Femur (tissue), 1 donor: ENCODE data around the gene NDUFA13.
A peak's percentile ranks its signal among the peaks of the same experiment; 100 is the strongest.
"Not testable (repeated sequence)": the region's sequence is repeated elsewhere in the genome, so short reads cannot be mapped to it uniquely, and the experiment has no call there.

Experiments
- DNase-seq: peaks from one replicate; pipeline ENCODE4 v3.0.0-alpha.2; 2017

Gene NDUFA13

DNA sequence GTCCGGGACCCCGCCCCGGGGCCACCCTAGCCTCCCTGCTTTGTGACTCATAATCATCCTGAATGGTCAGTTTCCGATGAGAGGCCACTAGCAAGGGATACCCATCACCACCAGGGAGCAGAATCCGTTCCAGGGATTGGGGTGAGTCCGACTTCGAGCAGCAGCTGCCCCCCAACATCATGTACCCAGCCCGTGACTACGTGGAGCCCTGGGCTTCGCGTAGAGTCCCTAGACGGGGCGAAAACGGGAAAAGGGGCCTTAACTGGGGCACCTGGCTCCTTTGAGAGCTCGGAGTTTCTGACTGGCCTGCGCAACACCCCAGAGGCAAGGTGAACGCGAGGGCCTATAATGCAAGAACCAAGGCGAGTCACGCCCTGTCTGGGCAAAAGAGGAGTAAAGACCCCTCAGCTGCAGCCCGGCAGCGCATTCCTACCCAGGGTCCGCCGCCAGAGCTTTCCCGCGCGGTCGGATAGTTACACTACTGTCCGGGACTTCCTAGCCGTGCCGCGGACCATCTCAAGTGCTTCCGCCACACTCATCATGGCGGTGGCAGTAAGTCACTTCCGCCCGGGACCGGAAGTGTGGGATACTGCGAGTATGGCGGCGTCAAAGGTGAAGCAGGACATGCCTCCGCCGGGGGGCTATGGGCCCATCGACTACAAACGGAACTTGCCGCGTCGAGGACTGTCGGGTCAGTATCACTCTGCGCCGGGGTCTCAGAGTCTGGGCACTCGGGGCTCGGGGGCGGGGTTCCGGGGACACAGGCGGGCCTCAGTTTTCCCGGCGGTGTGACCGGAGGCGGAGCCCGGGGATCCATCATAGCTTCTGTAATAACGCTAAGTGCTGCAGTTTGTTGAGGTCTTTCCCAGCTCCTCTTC, at the start of gene NDUFA13:
Gene NDUFA13 (plus strand): TSS at position 584 of the 878 bp plus-strand sequence. CDS start 14 bp downstream, at position 598.
- peak; percentile 97 for DNase-seq

DNA sequence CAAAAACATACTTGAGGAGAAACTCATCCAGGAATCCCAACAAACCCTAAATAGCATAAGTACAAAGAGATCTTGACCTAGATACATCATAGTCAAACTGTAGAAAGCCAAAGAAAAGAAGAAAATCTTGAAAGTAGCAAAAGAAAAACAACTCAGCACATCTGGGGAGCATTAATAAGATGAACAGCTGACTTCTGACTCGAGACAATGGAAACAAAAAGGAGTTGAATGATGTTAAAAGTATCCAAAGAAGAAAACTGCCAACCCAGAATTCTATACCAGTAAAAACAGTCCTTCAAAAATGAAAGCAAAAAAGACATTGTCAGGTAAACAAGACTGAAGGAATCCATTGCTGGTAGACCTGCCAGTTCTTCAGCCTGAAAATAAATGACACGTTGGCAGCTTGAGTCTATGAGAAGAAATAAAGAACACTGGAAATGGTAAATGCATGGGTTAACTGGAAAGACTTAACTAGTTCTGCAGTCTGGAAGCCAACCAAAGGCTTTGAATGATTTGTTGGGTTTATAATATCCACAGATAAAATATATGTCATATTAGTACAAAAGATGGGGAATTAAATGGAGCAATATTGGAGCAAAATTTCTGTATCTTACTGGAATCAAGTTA, 47.5 kb upstream of the NDUFA13 start:
- DNase-seq, result no peak

DNA sequence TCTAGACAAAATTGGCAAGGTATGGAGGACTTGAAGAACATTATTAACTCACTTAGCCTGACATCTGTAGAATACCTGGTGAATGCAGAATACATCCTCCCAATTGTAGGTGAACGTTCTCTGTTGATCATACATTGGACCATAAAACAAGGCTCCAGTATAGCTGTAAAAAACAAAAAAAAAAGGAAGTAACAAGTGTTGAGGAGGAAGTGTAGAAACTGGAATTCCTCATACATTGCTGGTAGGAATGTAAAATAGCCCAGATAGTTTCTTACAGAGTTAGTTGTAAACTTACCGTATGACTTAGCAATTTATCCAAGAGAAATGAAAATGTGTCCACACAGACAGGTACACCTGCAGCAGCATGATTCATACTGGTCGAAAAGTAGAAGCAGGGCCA, 45.4 kb upstream of the NDUFA13 start:
- DNase-seq, result no peak

DNA sequence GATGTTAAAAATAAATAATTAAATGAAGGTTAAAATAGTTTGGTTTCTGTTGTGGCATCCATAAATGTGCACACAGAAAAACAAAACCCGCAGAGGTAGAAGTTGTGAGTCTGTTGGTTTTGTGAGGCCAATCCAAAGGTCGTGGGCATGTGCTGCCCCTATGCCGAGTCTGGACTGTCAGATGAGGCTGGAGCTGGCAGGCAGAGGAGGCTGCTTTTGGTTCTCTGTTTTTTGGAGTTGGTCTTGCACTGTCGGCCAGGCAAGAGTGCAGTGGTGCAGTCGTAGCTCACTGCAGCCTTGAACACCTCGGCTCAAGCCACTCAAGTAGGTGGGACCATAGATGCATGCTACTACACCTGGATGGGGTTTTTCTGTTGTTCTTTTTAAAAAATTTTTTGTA, 44.3 kb upstream of the NDUFA13 start:
- DNase-seq, result no peak

DNA sequence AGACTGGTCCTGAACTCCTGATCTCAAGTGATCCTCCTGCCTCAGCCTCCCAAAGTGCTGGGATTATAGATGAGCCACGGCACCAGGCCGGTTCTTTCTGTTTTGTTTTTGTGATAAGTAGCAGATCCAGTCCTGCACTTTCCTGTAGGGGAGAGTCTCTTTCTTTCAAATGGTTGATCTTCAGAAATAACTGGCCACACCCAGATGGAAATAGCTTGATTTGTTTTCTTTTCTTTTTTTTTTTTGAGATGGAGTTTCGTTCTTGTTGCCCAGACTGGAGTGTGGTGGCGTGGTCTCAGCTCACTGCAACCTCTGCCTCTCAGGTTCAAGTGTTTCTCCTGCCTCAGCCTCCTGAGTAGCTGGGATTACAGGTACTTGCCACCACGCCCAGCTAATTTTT, 43.9 kb upstream of the NDUFA13 start:
- DNase-seq, result not testable (repeated sequence)

DNA sequence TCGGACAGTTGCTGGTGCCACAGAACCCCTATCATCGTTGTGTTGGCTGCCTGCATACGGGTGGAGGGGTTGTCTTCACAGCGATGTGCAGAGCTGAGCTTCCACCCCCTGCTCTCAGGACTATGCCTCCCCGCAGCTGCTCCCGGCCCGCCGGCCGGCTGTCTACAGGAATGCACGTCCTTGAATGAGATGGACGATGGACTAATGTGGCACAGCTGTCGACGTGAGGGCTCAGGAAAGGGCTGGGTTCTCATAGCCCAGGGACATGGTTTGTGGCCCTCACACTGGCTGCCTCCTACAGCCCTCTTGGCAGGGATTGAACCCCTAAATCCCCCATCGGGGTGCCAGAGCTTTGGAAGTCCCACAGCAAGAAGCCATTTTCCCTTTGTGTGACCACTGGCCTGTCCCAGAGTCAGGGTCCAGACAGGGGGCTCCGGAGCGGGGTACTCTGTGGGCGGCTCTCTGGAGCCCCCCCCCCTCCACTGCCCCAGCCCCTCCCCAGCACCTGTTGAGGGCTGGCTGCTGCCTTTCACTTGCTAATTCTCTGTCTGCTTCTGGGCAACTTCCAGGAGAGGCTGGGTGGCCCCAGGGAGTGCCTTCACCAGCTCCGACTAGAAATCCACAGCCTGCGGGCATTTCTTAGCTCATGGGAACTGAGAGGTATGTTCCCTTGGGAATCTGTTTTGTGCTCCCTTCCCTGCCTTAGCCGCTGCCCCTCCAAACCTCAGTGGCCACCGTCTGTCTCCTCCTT, 40.8 kb upstream of the NDUFA13 start:
- peak; percentile 85 for DNase-seq

DNA sequence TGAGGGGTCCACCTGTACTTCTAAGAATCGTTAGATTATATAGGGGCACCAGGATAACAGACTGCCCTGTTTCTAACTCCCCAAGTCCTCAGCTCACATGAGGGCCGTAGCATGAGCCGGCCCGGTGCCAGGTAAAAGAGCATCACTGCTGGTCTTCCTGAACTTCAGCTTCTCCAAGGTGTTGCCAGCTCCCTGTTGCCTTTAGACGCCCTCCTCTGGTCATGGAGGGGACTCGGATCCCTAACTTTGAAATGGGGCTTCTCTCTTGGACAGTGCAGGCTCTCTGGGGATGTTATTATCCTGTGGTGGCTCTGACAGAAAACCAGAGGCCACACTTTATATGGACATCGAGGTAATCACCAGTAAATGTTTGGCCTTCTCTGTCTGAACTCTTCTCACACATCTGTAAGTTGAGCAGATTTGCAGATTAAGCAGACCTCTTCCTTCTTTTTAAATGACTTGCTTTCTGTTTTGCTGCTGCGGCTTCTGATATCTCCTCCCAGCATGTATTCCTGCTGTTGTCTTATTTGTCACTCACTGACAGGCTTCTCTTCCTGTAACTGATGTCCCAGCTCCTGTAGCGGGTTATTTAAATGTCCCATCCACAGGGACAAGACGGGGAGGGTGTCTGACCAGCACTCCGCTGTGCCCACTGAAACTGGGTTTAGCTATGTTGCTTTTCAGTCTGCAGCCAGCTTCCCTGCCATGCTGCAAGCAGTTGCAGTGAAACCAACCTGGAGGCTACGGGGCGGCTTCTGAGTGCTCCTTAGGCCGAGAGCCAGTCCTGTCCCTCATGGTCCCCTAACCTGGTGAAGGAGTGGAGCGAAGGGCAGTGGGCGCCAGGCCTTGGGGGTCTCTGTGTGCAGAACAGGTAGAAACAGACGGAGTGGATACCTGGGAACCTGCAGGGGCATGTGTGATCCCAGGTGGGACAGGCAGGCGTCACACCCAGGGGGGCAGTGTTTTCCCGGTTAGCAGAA, 39.9 kb upstream of the NDUFA13 start:
- DNase-seq, result no peak

DNA sequence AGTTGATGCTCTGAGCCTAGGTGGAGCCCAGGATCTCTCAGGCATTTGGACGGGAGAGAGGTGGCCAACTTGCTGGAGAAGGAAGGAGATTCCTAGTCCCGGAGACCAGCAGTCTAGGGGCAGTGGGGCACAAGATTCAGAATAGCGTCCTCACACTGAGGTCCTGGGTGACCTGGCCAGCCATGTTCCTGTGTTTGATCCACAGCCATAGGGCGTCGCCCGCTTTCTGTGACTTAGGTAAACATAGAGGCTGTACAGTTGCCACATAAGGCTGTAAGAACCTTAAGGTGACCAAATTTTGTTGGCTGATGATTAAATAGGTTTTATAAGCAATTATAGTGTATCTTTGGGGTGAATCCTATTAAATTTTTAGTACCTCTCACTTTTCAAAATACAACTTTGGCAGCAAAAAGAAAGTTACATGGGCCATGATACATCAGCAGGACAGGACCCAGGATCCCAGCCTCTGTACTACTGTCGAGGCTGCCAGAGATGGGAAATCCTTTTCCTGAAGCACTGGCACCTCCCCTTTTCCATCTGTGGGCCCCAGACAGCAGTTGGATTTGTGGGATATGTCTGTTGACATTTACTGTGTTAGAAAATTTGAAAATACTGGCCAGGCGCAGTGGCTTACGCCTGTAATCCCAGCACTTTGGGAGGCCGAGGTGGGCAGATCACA, 38.2 kb upstream of the NDUFA13 start:
- DNase-seq, result no peak

DNA sequence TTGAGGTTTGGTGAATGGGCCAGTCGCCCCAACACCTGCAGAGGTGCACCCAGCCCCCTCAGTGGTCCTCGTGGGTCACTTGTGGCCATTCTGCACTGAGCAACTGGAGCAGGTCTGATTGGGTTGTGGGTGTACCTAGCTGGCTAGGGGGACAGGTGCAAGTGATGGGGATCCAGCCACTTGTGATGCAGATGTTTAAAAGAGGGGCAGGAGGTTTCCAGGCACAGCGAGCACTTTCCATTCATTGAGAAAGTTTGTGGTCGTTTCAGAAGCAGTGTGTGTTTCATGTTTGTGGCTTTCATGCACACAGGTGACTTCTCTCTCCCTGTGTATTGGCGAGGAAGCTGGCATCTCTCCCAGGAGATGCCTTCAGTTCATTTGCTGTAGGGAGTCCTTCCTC, 35.3 kb upstream of the NDUFA13 start:
- no peak for DNase-seq

DNA sequence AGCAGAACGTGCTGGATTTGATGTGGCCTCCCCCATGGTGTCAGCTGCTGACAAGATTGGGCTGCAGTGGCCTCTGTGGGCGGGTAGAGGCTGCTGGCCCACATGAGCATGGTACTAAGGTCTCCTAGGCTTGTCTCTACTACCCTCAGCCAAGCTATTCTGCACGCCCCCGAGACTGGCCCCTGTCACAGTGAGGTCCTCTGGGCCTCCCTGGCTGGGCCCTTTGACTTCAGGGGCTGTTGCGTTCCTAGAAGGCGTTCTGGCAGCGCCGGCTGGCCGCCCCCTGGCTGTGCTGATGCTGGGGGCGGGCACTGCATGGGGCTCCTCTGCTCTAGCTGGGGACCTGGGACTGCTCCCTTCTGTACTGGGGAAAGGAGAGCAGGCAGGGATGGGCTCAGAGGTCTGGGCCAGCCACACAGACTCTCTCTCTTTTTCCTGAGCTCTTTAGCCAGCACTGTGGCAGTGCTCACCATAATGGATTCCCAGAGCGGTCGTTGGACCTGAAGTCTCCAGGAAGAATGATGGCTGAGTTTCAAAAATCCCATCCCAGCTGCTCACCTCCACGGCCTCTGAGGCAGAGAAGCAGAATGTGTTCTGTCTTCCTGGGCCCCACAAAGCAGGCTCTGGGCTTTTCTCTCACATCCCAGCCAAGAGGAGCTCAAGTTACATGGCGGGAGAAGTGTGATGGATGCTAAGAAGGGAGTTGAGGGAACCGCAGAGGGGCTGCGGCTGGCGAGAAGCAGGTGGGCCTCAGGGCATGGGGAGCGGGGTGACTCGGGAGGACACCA, 33.0 kb upstream of the NDUFA13 start:
- DNase-seq, result peak; percentile 75

DNA sequence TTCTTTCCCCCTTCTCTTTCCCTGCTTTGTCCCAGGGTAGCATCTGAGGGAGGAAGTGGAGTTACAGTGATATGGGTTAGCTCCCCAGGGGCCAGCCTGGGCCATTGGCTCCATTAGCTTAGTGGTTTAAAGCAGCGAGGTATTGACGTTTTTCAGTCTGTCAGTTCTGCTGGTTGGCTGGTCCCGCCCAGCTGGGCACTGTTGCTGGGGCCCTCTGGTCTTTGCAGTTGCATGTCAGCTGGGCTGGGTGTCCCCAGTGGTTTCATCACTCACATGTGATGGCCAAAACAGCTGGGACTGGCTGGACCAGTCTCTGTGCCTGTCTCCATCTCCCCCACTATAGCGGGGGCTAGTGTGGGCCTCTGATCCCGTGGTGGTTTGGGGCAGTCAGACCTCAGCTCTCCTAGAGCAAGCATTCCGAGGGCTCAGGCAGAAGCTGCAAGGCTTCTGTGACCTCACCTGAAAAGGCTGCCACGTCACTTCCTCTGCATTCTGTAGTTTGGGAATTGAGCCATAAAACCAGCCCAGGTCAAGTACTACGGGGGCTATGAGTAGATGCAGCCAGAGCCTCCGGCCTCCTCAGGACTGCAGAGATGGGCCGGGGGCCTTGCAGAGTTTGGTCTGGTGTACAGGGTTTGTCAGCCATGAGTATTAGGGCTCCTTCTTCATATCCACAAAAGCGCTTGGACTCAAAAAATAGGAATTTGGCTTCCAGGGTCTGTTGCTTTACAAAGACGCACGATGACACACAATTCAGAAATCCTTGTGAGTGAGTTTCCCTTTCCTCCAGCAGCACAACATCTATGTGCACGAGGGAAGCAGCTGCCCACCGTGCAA, 30.6 kb upstream of the NDUFA13 start:
- no peak for DNase-seq

DNA sequence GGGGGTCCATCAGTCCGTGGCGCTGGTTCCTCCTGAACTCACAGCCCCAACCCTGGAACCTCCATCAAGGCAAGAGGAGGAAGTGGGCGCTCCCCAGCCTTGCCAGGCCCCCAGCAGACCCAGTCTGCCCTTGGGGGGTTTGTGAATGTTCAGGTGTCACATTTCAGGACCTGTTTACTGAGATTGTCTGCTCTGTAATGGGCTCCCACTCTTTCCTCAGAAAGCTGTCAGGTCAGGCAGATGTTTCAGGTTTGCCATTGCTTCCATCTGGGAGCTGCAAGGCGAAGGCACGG, 30.1 kb upstream of the NDUFA13 start:
- no peak for DNase-seq

DNA sequence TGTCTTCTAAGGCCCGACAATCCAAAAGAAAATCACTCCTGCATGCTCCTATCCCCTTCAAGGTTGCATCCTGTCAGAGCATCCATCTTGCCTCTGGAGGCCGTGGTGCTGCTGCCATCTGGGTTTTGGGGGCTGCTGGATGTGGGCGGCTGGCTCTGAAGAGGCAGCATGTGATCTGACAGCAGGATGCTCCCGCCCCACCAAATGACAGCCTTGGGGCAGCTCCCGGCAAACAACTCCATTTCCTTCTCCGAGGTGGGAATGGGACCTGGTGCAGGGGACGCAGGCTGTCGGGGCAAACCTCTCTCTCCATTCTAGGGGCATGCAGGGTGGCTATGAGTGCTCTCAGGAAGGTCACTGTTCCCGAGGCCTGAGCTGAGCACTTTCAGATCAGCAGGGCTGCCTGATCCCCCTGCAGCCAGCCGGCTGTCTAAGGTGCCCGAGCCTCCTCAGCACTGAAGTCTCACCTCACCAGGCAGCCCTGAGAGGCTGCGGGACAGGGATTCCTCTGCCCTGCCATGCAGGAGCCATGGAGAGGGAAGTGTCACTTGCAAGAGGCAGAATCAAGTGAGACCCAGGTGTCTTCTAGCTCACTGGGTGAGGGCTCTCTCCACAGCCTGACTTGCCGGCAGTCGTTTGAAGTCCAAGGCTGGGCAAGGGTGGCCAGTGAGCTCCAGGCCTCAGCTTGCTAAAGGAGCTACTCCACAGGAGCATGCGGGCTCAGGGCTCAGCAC, 29.5 kb upstream of the NDUFA13 start:
- no peak for DNase-seq

DNA sequence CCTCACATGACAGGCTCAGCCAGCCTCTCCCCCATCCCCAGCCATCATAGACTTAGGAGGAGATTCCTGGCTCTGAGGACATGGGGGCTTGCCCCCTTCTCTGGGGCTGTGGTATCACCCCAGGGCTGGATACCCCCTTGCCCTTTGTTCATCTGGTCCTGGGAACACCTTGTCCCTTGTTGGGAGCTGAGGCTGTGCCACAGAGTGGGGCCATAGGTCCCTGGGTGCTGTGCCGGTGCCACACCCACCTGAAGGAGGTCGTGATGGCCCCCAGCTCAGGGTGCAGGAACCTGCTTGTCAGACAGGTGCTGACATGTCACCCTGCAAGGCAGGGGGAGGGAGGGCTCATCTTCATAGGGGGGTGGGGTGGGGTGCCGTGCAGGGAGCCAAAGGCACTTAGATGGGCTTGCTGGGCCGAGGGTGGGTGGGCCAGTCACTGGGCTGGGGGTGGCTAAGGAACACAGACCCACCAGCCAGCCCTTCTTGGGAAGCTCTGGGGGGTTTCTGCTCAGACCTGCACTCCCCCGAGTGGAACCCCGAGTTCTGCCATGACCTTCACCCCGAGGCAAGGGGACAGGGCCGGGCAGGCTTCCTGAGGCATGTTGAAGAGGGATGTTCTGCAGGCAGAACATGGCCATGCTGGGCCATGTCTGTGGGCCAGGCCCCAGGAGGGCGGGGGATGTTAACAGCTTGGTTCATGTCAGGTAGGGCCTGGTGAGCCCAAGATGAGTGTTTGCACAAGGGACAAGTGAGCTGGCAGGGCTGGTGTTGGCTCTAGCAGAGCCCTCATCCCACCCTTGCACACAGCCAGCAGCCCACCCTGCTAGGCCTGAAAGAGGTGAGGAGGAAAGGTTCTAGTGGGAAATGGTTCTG, 28.7 kb upstream of the NDUFA13 start:
- no peak for DNase-seq

DNA sequence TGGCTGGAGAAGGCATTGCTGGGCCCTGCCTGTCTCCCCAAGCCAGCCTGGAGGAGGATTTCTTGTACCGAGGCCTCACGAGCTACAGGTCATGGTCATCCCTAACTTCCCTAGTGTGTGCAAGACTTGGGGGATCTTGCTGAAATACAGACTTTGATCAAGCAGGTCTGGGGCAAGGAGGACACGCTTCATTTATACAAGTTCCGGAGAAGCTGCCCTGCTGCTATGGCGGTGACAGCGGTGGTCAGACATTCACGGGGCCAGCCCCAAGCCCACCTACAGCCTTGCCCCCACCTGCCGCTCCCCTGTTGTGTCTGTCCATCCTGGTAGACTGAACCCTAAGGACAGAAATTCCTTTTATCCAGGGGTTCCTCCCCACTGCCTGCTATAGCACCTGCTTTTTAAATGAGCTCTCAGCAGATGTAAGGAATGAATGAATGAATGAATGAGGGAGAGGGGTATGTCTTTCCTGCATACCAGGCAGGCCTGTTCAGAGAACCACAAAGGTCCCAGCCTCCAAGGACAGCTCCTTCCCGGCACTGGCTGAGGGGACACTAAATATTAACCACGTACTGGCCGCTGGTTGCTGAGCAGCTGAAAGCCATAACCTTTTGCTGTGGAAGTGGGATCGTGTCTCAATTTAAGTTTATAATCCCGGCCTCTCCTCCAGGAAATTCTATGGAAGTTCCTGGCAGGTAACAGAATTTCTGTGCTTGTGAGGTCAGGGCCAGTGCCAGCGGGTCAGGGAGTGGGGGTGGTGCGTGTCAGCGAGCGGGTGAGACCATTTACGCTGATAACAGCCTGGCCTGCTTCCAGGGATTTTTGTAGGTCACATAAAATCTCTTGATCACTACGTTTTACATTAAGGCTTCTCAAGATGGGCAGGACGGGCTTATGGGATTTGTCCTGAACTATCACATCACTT, 27.8 kb upstream of the NDUFA13 start:
- no peak for DNase-seq

DNA sequence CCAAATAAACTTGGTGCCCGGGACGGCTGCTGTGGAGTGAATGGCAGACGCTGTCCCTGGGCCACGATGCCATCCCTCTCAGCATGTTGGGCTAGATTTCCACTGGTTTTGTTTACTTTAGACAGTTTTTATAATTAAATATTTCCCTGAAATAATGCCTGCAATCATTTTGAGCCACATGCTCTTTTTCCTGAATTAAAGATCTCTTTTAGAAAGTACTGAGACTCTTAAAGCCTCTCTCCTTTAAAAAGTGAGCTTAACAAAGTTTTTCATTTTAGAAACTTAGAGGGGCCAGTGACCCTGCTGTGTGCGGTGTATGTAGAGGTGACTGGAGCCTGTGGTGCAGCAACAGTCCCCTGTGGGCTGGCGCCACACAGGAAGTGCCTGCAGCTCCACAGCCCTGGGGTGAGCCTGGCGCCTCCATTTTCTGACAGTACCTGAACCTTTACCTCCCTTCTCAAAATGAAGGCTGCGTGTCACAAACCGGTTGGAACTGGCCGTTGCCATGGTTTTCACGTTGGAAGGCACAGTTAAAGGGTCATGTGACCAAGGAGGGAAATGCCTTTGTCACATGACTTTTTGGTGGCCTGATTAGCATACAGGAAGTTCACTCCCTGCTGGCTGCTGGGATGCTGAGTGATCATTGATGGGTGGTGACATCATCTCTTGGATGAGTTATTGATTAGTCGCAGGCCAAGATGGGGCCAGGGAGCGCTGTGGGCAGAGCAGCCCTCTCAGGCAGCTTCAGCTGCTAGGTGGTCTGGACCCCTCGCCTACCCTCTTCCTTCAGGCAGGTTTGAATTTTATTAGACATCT, 26.9 kb upstream of the NDUFA13 start:
- peak; percentile 90 for DNase-seq
